Vagina (tissue), 2 donors: Measurements from ENCODE around the gene RPTOR.

Source experiments
- POLR2AphosphoS5 ChIP-seq, 2 donors: sonication (generic); formaldehyde crosslinking; IDR thresholded peaks; one replicate each; pipeline ENCODE4 v1.9.0; 2017; ENCODE audit warnings: antibody characterized with exemption in 2 of 2, mild to moderate bottlenecking in 2 of 2, low read depth in 1 of 2; ENCODE audit not compliant: insufficient read depth in 1 of 2
- TF ChIP-seq, protein P1 (sequence below), 3 experiments: fragments of 450-650 bp in 2 of 3; fragments of 200-600 bp in 1 of 3; sonication (generic) in 1 of 3; IDR thresholded peaks; one replicate each; pipeline ENCODE4 v1.5.1; 2017 to 2019; ENCODE audit warnings: antibody characterized with exemption in 3 of 3, mild to moderate bottlenecking in 2 of 3, moderate library complexity in 2 of 3

DNA sequence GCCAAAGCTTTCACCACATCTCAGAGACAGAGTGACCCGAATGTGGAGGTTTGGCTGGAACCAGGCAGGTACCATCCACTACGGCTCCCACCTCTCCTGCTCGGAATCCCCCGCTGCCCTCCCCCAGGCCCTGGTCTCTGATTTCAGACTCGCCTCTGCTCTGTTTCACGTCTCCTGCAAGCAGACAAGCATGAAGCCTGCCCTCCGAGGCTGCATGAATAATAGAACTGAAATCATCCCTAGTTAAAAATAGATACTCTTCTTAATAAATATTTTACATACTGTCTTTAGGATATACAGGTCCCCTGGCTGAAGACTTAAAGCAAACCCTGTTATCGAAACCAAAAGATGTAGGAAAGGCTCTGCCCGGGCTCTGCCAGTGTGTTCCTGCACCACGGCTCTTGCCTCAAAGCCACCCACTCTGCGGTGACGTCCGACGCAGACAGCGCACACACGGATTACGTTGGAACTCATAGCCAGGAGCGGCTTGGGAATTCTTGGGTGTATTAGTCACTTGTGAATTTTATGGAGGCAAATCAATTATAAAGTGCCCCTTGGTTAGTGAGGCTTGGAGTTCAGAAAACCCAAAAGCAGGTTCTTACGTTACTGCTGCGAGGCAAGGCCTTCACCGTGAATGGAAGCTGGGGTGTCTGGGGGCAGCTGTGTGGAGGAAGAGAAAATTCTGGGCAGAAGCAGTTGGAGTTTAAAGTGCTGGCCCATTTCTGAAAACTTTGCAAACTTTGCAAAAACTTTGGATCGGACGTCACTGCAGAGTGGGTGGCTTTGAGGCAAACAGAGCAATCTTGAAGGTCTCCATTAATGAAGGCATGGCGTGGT, 42.7 kb upstream of the RPTOR start:
- TF ChIP-seq, protein P1, sequence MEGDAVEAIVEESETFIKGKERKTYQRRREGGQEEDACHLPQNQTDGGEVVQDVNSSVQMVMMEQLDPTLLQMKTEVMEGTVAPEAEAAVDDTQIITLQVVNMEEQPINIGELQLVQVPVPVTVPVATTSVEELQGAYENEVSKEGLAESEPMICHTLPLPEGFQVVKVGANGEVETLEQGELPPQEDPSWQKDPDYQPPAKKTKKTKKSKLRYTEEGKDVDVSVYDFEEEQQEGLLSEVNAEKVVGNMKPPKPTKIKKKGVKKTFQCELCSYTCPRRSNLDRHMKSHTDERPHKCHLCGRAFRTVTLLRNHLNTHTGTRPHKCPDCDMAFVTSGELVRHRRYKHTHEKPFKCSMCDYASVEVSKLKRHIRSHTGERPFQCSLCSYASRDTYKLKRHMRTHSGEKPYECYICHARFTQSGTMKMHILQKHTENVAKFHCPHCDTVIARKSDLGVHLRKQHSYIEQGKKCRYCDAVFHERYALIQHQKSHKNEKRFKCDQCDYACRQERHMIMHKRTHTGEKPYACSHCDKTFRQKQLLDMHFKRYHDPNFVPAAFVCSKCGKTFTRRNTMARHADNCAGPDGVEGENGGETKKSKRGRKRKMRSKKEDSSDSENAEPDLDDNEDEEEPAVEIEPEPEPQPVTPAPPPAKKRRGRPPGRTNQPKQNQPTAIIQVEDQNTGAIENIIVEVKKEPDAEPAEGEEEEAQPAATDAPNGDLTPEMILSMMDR (IDR thresholded peaks at IDR 0.05), result no peak
- TF ChIP-seq POLR2AphosphoS5 (IDR thresholded peaks at IDR 0.05; ENCODE audit: insufficient read depth in 1 of 2, low read depth in 1 of 2), result no peak
